Stimulated activated CD4-positive, alpha-beta T cell treated with anti-CD3 and anti-CD28 coated beads, Interleukin-2, amount 100 ng/mL, for 24 hours (primary cell): Measurements from ENCODE around the gene CDKN2AIPNL.
A peak's percentile ranks its signal among the peaks of the same experiment; 100 is the strongest.
"Not testable (repeated sequence)": the region's sequence is repeated elsewhere in the genome, so short reads cannot be mapped to it uniquely, and the experiment has no call there.

Experiments used
- DNase-seq, 2 donors: peaks; one replicate each; pipeline ENCODE4 v3.0.0-alpha.2; 2020

The CDKN2AIPNL gene

DNA sequence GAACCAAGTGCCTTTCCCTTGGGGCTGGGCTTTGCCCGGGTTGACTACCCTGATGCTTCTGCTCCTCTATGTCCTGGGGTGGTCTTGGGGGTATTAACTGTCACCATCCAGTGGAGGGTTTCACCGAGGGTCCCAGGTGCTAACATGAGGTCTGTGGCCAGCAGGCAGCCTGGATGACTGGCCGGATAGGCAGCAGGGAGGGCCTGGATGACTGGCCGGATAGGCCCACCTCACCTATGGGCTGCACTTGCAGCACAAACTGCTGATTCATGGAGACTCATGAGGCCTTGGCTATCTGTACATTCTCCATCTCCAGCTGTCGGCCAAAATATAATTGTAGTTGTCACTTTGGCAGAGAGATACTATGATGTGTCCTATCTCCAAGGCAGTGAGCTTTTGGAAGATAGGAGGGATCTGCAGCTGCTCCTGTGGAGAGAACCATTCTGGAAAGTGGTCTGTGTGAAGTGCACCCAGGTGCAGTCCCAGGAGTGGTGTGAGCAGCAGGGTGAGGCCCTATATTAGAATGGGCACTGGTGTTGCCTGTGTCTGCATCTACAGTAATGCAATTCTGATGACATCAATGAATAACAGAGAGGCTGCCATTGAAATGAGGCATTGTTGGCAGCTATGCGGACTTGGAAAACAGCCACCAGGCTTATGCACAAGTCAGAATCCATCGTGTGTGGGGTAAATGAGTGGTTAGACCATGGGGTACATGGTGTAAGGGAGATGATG is 26.3 kb upstream of the CDKN2AIPNL start:
- no peak for DNase-seq

DNA sequence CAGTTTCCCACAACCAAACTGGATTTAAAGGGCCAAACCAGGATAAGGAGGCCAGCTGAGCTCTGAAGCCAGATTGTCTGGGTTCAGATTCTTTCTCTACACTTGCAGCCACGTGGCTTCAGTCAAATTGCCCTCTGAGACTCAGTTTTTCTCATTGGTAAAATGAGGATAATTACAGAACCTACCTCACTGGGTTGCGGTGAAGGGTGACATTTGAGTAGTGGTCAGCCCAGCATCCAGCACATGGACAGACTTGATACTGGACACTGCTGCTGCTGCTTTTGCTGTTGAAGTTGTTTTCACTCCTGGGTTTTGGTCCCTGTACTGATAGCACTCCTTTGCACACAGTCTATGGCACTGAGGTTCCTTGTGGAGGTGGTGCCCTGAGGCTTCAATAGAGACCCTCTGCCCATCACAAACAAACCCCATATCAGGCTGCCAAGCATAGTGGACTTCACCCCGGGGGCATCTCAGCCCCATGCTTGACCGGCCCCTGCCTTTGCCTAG is 25.7 kb upstream of the CDKN2AIPNL start:
- DNase-seq: no peak

DNA sequence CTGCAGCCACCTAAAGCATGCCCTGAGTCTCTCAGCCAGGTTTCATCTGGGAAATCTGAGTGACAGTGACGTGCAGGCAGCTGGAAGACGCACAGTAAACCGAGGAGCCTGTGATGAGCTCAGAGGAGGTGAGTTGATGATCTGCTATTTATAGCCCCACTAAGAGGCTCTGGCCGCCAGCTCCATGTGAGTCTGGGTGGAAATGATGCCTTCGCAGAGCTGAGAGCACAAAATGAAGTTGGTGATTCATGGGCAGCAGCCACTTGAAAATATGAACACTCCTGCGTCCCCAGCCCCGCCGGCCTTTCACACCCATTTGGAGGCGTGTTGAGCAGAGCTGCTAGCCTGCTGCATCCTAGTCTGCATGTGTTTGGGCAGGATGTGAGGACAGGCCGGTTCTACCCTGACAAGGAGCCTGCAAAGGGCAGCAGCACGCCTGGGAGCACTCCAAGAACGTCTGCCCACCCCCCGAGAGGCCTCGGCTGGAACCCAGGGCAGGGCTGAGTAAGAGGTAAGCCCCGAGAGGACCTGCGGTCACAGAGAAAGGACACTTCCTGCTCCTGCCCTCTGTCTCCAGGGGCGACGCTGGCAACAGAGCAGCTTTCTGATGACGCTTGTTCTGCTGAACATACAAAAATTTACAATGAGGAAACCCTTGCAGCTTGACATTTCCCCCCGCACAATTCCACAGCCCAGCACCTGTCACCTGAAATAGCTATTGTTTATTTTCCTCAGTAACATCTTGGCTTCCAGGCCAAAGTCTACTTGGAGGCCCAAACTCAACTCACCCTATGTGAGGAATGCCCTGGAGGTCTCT is 25.1 kb upstream of the CDKN2AIPNL start:
- peak; percentile 46 to 52 for DNase-seq

DNA sequence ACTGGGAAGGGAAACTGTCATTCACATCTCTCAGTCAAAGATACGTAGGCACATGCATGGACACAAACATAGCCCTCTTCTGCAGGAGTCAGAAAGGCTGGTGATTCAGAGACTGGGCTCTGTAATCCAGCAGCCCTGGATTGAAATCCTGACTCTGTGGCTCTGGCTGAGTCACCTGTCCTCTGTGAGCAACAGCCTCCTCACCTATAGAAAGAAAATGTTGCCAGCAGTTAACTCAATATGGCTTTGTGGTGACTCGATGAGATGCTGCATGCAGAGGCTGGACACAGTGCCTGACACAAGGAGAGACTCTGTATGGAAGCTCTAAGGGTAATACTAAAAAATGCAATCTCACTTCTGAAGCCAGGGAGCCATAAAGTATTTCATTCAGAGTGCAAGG is 23.9 kb upstream of the CDKN2AIPNL start:
- no peak for DNase-seq

DNA sequence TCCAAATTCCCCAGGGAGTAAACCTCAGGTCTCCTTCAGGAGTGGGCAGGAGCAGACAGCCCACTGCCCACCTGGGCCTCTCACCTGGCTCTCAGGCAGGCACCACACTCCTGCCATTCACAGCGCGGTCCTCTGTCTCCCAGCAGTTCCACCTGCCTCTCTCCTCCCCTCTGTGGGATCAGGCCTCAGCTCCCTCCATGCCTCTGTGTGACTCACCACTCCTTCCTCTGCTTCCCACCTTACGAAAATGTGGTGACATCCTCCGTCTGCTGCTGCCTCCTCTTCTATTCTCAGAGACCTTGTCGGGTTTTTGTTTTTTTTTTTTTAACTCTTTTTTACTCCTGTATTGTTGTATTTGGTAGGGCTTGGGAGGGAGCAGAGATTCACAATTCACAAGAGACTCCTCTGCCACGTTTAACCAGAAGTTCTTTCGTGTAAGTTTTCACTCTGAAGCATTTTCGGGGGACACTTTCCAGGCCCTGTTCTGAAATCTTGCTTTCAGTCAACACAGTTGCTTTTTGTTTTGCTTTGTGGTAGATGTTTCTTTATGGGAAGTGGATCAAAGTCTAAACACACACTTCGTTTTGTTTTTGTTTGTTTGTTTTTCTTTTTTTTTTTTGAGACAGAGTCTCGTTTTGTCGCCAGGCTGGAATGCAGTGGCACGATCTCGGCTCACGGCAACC is 21.1 kb upstream of the CDKN2AIPNL start:
- DNase-seq: no peak

DNA sequence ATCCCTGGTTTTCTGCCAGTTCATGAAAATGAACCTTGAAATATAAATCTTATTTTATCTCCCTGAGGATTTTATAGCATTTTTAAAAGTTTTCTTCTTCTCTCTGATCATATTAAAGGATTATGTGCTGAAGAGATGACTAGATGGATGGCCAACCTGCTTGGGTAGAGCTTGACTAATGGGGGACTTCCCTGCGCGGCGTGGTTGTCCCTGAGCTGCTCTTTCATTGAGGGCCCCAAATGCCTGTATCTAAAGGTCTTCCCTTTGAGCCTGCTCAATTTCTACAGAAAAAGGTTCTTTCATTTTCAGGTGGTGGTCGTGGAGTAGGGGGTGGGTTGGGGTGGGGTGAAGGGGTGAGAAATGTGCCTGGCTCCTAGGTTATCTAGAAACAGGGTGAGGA is 20.5 kb upstream of the CDKN2AIPNL start:
- peak in 1 of 2 donors; percentile 14 for DNase-seq

DNA sequence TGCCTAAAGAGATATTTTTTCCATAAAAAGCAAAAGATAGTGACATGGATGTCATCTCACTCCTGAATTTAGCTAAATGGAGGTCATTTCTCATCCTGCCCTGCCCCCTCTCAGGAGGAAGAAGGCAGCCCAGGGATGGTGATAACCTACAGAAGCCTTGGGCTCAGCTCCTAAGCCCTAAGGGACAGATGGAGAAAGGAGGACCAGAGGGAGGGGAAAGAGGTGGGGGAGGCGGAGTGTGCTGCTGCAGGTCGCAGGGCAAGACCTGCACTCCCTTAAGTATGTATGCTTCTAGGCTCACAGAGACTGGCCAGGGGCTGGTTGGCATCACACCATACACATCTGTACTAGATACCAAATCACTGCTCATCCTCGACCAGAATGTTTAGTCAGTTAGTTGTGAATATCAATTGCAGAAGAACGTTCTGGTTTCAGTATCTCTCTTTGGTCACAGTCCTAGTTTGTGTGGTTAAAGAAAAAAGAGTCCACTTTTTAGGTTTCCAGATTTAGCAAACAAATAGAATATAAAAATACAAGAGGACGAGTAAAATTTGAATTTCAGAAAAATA is 18.4 kb upstream of the CDKN2AIPNL start:
- DNase-seq: no peak

DNA sequence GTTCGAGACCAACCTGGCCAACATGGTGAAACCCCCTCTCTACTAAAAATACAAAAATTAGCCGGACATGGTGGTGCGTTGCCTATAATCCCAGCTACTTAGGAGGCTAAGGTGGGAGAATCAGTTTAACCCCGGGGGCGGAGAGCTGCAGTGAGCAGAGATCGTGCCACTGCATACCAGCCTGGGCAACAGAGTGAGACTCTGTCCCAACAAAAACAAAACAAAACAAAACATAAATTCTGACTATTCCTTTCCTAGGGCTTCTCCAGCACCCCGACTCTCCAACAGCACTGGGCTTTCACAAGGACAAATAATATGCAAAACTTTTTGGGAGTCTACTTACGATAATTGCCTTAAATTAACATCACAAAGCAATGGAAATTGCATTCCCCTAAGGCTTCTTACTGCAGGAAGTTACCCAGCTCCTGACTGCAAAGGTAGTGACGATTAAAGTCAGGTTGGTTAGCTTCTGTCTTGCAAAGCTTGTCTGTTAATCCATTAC is 15.9 kb upstream of the CDKN2AIPNL start:
- no peak for DNase-seq

DNA sequence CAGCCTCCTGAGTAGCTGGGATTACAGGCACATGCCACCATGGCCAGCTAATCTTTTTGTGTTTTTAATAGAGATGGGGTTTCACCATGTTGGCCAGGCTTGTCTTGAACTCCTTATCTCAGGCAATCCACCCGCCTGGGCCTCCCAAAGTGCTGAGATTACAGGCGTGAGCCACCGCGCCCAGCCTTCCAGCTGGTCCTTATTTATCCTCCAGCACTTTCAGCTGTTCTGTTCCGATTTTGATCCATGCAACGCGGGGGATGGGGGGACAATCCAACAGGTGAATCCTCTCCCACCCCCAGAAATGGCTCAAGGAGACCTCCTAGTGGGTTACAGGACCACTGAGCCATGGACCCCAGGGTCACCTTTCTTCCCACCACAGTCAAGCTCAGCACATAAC is 14.7 kb upstream of the CDKN2AIPNL start:
- DNase-seq: no peak

DNA sequence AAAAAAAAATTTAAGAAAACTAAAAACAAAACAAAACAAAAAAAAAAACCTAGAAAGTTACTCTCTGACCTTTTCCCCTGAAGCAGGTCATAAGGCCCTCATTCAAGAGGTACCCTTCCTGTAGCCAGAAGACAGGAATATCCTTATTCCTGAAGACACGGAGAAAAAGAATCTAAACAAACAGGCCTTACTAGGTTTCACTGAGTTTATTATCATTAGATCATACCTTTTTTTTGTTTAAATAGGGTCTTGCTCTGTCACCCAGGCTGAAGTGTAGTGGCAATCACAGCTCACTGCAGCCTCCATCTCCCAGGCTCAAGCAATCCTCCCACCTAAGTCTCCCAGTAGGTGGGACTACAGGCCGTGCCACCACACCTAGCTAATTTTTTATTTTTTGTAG is 11.7 kb upstream of the CDKN2AIPNL start:
- no peak for DNase-seq

DNA sequence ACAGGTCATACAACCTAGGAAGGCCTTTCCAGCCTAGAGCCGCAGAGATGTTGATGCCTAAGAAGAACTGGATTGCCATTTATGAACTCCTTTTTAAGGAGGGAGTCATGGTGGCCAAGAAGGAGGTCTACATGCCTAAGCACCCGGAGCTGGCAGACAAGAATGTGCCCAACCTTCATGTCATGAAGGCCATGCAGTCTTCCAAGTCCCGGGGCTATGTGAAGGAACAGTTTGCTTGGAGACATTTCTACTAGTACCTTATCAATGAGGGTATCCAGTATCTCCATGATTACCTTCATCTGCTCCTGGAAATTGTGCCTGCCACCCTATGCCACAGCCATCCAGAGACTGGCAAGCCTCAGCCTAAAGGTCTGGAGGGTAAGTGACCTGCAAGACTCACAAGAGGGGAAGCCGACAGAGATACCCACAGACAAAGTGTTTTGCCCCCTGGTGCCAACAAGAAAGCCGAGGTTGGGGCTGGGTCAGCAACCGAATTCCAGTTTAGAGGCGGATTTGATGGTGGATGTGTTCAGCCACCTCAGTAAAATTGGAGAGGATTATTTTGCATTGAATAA is 11.2 kb upstream of the CDKN2AIPNL start:
- DNase-seq: no peak

DNA sequence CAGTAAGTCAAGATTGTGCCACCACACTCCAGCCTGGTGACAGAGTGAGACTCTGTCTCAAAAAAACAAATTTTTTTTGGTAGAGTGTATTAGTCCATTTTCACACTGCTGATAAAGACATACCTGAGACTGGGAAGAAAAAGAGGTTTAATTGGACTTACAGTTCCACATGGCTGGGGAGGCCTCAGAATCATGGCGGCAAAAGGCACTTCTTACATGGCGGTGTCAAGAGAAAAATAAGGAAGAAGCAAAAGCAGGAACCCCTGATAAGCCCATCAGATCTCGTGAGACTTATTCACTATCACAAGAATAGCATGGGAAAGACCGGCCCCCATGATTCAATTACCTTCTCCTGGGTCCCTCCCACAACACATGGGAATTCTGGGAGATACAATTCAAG is 9.4 kb upstream of the CDKN2AIPNL start:
- not testable (repeated sequence) for DNase-seq

DNA sequence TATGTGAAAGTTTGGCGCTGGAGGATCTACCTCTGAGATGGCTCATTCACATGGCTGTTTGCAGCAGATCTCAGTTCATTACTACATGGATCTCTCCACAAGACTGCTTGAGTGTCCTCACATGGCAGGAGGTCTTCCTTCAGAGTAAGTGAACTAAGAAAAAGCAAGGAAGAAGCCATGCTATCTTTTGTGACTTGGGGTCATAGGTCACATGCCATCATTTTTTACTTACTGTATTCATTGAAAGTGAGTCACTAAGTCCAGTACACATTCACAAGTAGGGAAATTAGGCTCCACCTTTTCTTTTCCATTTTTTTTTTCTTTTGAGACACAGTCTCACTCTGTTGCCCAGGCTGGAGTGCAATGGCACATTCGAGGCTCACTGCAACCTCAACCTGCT is 8.7 kb upstream of the CDKN2AIPNL start:
- DNase-seq: no peak

DNA sequence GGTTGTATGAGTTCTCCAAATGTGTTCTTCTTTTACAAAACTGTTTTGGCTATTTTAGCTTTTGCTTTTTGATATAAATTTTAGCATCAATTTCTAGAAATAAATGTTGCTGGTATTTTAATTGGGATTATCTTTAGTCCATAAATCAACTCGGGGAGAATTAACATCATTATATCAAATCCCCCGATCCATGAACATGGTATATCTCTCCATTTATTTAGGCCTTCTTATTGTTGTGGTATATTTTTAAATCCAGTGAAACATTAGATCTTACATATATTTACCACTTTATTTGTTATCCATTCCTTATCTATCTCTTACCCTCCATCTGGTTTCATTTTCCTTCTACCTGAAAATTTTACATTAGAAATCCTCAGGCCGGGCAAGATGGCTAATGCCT is 7.3 kb upstream of the CDKN2AIPNL start:
- no peak for DNase-seq

DNA sequence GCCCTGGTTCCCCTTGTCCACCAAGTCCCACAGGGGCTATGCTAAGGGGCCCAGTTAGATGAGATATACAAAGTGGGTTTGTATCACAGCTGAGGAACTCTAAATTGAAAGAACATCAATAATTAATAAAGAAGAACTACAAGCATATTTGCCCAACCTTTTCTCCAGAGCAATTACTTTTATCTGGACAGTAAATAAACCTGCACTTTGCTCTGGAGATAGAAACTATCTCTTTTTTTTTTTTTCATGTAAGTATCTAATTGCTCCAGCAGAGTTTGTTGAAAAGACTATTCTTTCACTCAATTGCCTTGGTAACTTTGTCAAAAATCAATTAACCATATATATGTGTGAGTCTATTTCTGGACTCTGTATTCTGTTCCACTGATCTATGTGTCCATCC is 6.0 kb upstream of the CDKN2AIPNL start:
- no peak for DNase-seq

DNA sequence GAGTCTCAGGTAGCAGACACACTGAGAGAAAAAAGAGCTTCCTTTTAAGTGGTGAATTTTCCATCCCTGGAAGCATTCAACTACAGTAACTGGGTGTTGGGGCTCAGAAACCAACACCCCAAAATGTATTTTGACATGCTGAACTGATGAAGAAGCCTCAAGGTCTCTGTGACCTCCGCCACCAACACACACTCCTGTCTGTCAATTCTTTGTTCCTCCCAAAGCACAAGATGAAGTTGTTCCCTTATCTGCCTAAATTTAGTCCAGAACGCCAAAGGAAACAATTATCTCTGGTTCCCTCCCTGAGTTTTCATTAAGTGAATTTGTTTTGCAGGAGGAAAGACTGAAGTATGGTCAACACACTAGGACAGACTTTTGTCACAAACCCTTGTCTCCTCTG is 1.4 kb upstream of the CDKN2AIPNL start:
- no peak for DNase-seq

DNA sequence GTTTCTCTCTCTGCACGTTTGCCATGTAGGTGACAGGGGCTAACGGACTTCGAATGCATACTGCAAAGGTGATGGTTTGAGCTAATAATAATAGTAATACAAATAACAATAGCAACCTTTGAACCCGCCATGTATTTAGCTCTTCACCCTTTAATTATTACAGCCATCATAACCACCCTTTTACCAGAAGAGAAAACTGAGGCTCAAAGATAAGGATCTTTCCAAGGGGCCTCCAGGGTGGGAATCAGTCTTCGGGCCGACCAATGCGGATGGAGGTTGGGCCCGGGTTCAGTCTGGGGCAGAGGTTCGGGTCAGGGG is 494 bp downstream of the CDKN2AIPNL start:
- no peak for DNase-seq

DNA sequence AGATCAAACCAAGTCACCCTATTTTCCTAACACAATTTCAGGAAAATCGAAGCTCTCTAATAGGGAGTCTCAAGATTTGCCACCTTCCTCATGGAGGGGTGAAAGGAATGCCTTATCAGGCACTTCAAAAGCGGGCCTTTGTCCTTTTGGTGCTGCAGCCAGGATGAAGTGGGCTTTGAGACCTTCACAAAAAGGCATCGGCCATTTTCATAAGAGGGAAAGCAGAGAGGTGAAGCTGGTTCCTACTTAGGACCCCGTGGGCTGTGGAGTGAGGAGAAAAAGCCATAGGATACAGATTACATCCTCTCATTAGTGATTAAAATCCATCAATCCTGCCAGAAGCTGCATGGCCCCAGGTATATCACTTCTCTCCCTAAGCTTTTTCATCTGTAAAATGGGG is 859 bp downstream of the CDKN2AIPNL start:
- DNase-seq: no peak

DNA sequence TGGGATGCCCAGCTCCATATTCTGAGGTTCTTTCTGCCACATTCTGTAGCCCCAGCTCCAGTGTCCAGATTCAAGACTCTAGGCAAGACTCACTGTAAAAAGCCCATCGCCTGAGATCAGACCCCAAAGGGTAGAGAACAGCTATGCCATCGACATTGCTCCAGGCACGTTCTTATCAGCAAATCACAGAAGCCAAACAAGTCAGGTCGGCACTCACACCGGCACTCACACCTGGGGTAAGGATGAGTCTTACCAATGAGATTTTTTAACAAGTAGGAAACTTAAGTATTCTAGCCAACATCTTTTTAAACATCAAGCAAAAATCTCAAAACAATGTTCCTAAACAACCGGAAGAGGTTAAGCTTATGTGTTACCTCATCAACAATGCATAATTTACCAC is 2.4 kb downstream of the CDKN2AIPNL start:
- no peak for DNase-seq

DNA sequence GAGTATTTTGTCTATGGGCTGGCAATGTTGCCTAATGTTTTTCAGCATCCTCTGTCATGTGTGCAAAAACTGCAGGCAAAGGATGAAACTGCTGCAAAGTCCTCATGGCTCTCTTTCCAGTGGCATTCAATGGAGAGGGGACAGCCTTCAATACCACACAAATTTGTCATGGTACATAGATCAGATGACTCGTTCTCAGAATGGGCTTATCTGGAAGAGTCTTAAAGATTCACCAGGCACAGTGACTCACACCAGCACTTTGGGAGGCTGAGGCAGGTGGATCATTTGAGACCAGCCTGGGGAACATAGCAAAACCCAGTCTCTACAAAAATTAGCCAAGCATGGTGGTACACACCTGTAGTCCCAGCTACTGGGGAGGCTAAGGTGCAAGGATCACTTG is 5.3 kb downstream of the CDKN2AIPNL start:
- DNase-seq: peak in 1 of 2 donors; percentile 15

DNA sequence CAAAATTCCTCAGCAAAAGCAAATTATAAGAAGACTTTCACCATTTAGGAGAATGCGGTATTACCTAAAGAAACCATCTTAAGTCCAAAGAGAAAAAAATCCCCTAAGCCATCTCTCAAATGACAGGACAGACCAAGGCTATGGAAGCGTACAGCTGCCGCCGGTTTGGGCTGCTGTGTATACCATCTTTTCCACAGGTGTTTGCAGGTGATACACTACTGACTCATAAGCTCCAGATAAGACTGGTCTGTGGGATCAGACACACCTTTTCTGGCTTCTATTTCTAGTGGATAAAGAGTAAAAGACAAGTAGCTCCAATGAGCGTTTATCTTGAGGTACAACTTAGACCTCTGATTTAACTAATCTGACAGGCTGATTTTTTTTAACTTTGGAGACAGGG is 7.7 kb downstream of the CDKN2AIPNL start:
- DNase-seq: no peak

DNA sequence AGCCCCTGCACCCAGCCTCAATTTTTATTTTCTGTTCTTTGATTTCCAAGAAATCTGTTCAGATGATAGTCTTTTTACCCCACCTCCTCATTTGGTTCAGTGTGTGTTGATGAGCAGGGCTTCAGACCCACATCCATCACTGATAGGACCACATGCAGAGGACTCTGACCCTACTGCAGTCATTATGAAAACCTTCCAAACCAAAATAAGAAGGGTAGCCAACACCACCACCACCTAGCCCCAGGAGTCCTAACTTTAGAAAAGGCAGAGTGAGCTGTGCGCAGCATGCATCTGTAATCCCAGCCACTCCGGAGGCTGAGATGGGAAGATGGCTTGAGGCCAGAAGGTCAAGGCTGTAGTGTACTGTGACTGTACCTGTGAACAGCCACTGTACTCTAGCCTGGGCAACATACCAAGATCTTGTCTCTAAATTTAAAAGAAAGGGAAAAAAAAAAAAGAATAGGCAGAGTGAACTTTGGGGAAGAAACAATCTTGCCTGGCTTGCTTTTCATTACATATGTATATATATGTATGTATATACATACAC is 13.0 kb downstream of the CDKN2AIPNL start:
- DNase-seq: no peak

DNA sequence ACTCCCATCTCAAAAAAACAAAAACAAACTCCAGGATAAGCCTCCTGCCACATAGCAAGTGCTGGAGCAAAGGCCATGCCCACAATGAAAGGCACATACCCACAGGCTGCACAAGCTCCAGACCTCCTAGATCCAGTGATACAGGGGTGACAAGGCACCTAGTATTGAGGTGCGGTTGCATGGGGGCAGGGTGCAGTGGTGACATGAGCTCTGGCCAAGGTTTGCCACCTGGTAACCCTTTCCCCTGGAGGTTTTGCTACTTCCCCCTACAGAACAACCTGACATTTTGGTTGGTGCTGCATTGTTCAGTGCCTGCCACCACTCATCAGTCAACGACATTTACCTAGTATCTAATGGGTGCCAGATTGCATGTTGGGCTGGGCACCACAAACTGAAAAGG is 14.5 kb downstream of the CDKN2AIPNL start:
- DNase-seq: no peak
